Lung (tissue), 12 donors: ENCODE results near the gene BASP1. TPM values are rescaled to one million over a fixed set of nuclear protein-coding genes. Genes with fewer than 3 reads are reported as not detected.

ENCODE experiments used
- ATAC-seq: fragments of 200-7000 bp; cut with Tn5 transposase; one replicate; pipeline ENCODE4 v1.9.1; 2020; ENCODE audit warnings: moderate number of reproducible peaks; ENCODE audit not compliant: insufficient read depth, low FRiP score
- DNase-seq, 3 donors: peaks; one replicate each; pipeline ENCODE4 v3.0.0-alpha.2; 2013 to 2017
- H3K27ac ChIP-seq, 2 donors: one replicate each; pipeline ENCODE4 v1.5.1; 2013; ENCODE audit warnings: mild to moderate bottlenecking in 2 of 2, moderate library complexity in 2 of 2, control low read depth in 1 of 2, inconsistent platforms in 1 of 2, low read depth in 1 of 2, low read length in 1 of 2
- H3K27me3 ChIP-seq, 3 donors: one replicate each; pipeline ENCODE4 v1.5.1; 2013; ENCODE audit warnings: low read length in 2 of 3; ENCODE audit not compliant: control insufficient read depth in 3 of 3, insufficient read depth in 3 of 3
- H3K36me3 ChIP-seq, 4 donors: one replicate each; pipeline ENCODE4 v1.5.1; 2013; ENCODE audit warnings: low read length in 4 of 4, mild to moderate bottlenecking in 1 of 4, moderate library complexity in 1 of 4; ENCODE audit not compliant: control insufficient read depth in 4 of 4, insufficient read depth in 4 of 4
- H3K4me1 ChIP-seq, 5 donors: one replicate each; pipeline ENCODE4 v1.5.1; 2013; ENCODE audit warnings: low read length in 5 of 5, mild to moderate bottlenecking in 2 of 5, moderate library complexity in 1 of 5; ENCODE audit not compliant: control insufficient read depth in 5 of 5, insufficient read depth in 5 of 5
- H3K4me3 ChIP-seq: one replicate; pipeline ENCODE4 v1.5.1; 2013; ENCODE audit warnings: mild to moderate bottlenecking, control low read depth, moderate library complexity
- H3K9ac ChIP-seq, 2 donors: one replicate each; pipeline ENCODE4 v1.5.1; 2013; ENCODE audit warnings: low read length in 2 of 2, control low read depth in 1 of 2; ENCODE audit not compliant: insufficient read depth in 1 of 2
- H3K9me3 ChIP-seq, 4 donors: one replicate each; pipeline ENCODE4 v1.5.1; 2013; ENCODE audit warnings: low read length in 3 of 4, mild to moderate bottlenecking in 1 of 4, moderate library complexity in 1 of 4; ENCODE audit not compliant: control insufficient read depth in 4 of 4, insufficient read depth in 3 of 4
- CTCF ChIP-seq: IDR thresholded peaks from 2 replicates; pipeline ENCODE4 v1.5.1; 2012; ENCODE audit warnings: mild to moderate bottlenecking; ENCODE audit errors: control extremely low read depth, extremely low read depth
- WGBS, 2 donors: extraction: QIAGEN DNeasy Blood & Tissue Kit; methylation state at CpG; one replicate each; pipeline ENCODE4 v1.1.7; 2013; 5-methylcytosine and 5-hydroxymethylcytosine counted together
- polyA plus RNA-seq, 2 donors: library from polyadenylated mRNA; stranded (reverse); fragments of 200-250 nt; gene quantifications; one replicate each; pipeline ENCODE4 v1.2.1, GENCODE V29; 2013
- total RNA-seq, 2 donors: library from RNA; depleted of rRNA in 1 of 2; stranded (reverse); fragments of >200 nt in 1 of 2; gene quantifications; one replicate each; pipeline ENCODE4 v1.2.1, GENCODE V29; 2014 to 2021
- donor health status: control.
- donor health status: control.
- donor health status: Bipolar disorder and iron deficiency.
- donor health status: healthy.
- donor health status: DM: yes; HTN: yes; CAD: no.

The BASP1 gene
- total and polyA plus RNA-seq, 4 donors = 12.7 to 118 (median 33.2) TPM

DNA sequence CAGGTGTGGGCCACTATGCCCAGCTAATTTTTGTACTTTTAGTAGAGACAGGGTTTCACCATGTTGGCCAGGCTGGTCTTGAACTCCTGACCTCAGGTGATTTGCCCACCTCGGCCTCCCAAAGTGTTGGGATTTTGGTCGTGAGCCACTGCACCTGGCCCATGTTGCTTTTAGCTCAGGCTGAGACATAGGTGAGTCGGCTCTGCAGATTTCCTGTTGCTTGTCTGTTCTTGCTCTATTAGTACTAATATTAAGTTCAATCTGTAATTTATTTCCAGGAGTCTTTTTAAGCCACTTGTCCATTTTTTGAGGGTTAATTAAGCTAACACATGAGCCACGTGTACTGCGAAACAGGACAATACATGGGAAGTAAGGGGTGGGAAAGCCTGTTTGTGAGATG, 21.4 kb upstream of the BASP1 start:
- no peak for DNase-seq
- H3K9me3 ChIP-seq = no peaks in the 10 kb centered on the region
- no peak for TF ChIP-seq CTCF
- H3K4me3 ChIP-seq = no peak overlapping the region
- 93% methylated on average over 5 of the region's 5 CpGs for WGBS, 2 donors
- no peak overlapping the region for H3K27ac ChIP-seq
- H3K9ac ChIP-seq = no peak overlapping the region
- ATAC-seq = no peak
- H3K27me3 ChIP-seq = no peaks in the 10 kb centered on the region
- peaks cover 0 to 4% (median 0%) of the 10 kb centered on the region in 5 donors for H3K4me1 ChIP-seq
- H3K36me3 ChIP-seq = no peaks in the 10 kb centered on the region

GRCh38 chr5:17196697-17197096, 20.7 kb upstream of the BASP1 start:
- TF ChIP-seq CTCF = no peak
- no peaks in the 10 kb centered on the region for H3K9me3 ChIP-seq
- peaks cover 0 to 4% (median 0%) of the 10 kb centered on the region in 5 donors for H3K4me1 ChIP-seq
- H3K36me3 ChIP-seq = no peaks in the 10 kb centered on the region
- no peak overlapping the region for H3K27ac ChIP-seq
- H3K4me3 ChIP-seq = no peak overlapping the region
- no peak overlapping the region for H3K9ac ChIP-seq
- no peak for ATAC-seq
- WGBS, 2 donors = 83 to 89% methylated on average over 5 of the region's 5 CpGs
- no peaks in the 10 kb centered on the region for H3K27me3 ChIP-seq
- DNase-seq = no peak

DNA sequence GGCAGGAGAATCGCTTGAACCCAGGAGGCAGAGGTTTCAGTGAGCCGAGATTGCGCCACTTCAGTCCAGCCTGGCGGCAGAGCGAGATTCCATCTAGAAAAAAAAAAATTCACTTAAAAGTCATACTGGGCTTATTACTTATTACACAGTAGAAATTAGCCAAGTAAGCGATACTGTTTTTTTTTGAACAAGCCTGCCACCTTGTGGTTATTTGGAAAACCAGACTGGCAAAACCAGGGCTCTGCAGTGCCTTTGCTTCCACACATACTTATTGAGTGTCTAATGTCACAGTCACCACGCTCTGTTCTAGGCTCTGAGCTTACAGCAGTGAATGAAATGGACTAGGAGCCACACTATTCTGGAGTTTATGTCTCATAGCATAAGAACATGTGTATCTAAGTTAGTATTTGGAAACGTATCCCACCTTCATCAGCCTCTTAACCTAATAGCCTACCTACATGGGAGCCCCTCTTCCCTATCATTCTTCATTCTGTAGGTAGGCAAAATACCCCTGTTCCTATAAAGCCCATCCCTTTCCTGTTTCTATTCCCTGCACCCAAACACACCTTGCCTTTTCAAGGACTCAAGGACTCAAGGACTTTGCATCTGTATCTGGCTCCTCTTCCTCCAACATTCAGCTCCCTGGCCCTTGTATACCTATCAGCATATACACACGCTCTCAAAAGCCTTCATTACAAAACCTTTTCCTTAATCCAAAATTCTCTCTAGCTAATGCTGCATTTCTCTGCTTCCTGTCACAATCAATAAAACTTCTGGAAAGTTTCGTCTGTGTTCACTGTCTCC, 13.9 kb upstream of the BASP1 start:
- no peak overlapping the region for H3K9ac ChIP-seq
- H3K36me3 ChIP-seq = no peaks in the 10 kb centered on the region
- 34 to 47% methylated on average over 10 of the region's 10 CpGs for WGBS, 2 donors
- DNase-seq = peak; percentile 72 to 92 (median 88)
- H3K27me3 ChIP-seq = no peaks in the 10 kb centered on the region
- no peak overlapping the region for H3K27ac ChIP-seq
- H3K4me1 ChIP-seq = no peaks in the 10 kb centered on the region
- no peaks in the 10 kb centered on the region for H3K9me3 ChIP-seq
- peak; percentile 47 for TF ChIP-seq CTCF
- ATAC-seq = peak; percentile 65
- no peak overlapping the region for H3K4me3 ChIP-seq
